Endothelial cell of umbilical vein (primary cell): ENCODE measurements around the gene ARHGAP9.

Source experiments
- CTCF ChIP-seq, 2 donors: IDR thresholded peaks; 1 replicate in 1 of 2; 2 replicates in 1 of 2; pipeline ENCODE4 v1.5.1; 2011; ENCODE audit warnings: low read length in 2 of 2, mild to moderate bottlenecking in 2 of 2, moderate library complexity in 2 of 2, control low read depth in 1 of 2, inconsistent platforms in 1 of 2, low read depth in 1 of 2; ENCODE audit not compliant: insufficient read depth in 1 of 2; ENCODE audit errors: extremely low read depth in 1 of 2
- EZH2 ChIP-seq: IDR thresholded peaks from 2 replicates; pipeline ENCODE4 v1.6.1; 2012; ENCODE audit warnings: borderline replicate concordance, low read depth, mild to moderate bottlenecking, moderate library complexity, low read length, inconsistent platforms; ENCODE audit not compliant: severe bottlenecking
- GATA2 ChIP-seq: IDR thresholded peaks from 2 replicates; pipeline ENCODE4 v1.7.0; 2011; ENCODE audit warnings: low read depth, mild to moderate bottlenecking, moderate library complexity, mixed read lengths, low read length; ENCODE audit not compliant: insufficient read length, insufficient read depth
- JUN ChIP-seq: IDR thresholded peaks from 2 replicates; pipeline ENCODE4 v1.6.1; 2011; ENCODE audit warnings: borderline replicate concordance, low read depth; ENCODE audit not compliant: insufficient read length, insufficient read depth
- MYC ChIP-seq: IDR thresholded peaks from one replicate; pipeline ENCODE4 v1.6.1; 2011; ENCODE audit warnings: mild to moderate bottlenecking, low read depth, low read length
- POLR2A ChIP-seq: IDR thresholded peaks from 2 replicates; pipeline ENCODE4 v1.6.1; 2012; ENCODE audit warnings: low read depth, mild to moderate bottlenecking, control low read depth, low read length
- POLR2AphosphoS5 ChIP-seq: IDR thresholded peaks from 2 replicates; pipeline ENCODE4 v1.6.1; 2012; ENCODE audit warnings: low read depth, mild to moderate bottlenecking, control low read depth, low read length, moderate library complexity; ENCODE audit not compliant: insufficient read depth

GRCh38 chr12:57526477-57527126 lies 46.9 kb upstream of the ARHGAP9 start:
- TF ChIP-seq CTCF (IDR thresholded peaks at IDR 0.05; ENCODE audit: extremely low read depth in 1 of 2, insufficient read depth in 1 of 2, low read depth in 1 of 2, low read length in 2 of 2), result no peak
- TF ChIP-seq JUN, result no peak
- no peak for TF ChIP-seq EZH2
- TF ChIP-seq MYC, result no peak
- TF ChIP-seq POLR2AphosphoS5, result no peak
- no peak for TF ChIP-seq POLR2A
- TF ChIP-seq GATA2, result no peak
